Tibial nerve (tissue), 4 donors: Measurements from ENCODE around the gene ZNF789. TPM values are rescaled to one million over a fixed set of nuclear protein-coding genes. Genes with fewer than 3 reads are reported as not detected.

Experiments used
- DNase-seq, 2 donors: peaks; one replicate each; pipeline ENCODE4 v3.0.0-alpha.2; 2019; ENCODE audit warnings: low spot score in 2 of 2
- H3K27ac ChIP-seq, 4 donors: fragments of 200-600 bp; sonication (generic) in 3 of 4; one replicate each; pipeline ENCODE4 v1.5.1; 2017 to 2019; ENCODE audit warnings: mild to moderate bottlenecking in 1 of 4
- H3K27me3 ChIP-seq, 2 donors: fragments of 200-600 bp; sonication (generic) in 1 of 2; one replicate each; pipeline versions ENCODE4 v1.5.1 to v1.6.0; 2017 to 2019
- H3K36me3 ChIP-seq, 3 donors: fragments of 200-600 bp; sonication (generic); one replicate each; pipeline ENCODE4 v1.5.1; 2018 to 2019
- H3K4me1 ChIP-seq, 4 donors: fragments of 200-600 bp; sonication (generic) in 3 of 4; one replicate each; pipeline ENCODE4 v1.5.1; 2017 to 2019
- H3K4me3 ChIP-seq, 4 donors: fragments of 200-600 bp; sonication (generic) in 3 of 4; one replicate each; pipeline ENCODE4 v1.5.1; 2017 to 2019; ENCODE audit warnings: mild to moderate bottlenecking in 1 of 4, moderate library complexity in 1 of 4
- H3K9me3 ChIP-seq, 4 donors: fragments of 200-600 bp; sonication (generic) in 3 of 4; one replicate each; pipeline ENCODE4 v1.5.1; 2017 to 2019
- EP300 ChIP-seq, 2 donors: sonication (generic); formaldehyde crosslinking; IDR thresholded peaks; one replicate each; pipeline ENCODE4 v1.6.1; 2017; ENCODE audit warnings: antibody characterized with exemption in 2 of 2, mild to moderate bottlenecking in 1 of 2
- POLR2A ChIP-seq, 2 donors: fragments of 450-650 bp; IDR thresholded peaks; one replicate each; pipeline ENCODE4 v1.6.1; 2017; ENCODE audit warnings: antibody characterized with exemption in 2 of 2, mild to moderate bottlenecking in 2 of 2, moderate library complexity in 2 of 2
- WGBS, 2 donors: methylation state at CpG; one replicate each; pipeline ENCODE4 v1.1.5; 2018; 5-methylcytosine and 5-hydroxymethylcytosine counted together
- total RNA-seq, 4 donors: library from RNA; depleted of rRNA; stranded (reverse); fragments of >200 nt; gene quantifications; one replicate each; pipeline ENCODE4 v1.1.0, GENCODE V29; 2016
- TF ChIP-seq, protein P1 (sequence below), 5 experiments: fragments of 200-600 bp in 3 of 5; fragments of 450-650 bp in 2 of 5; sonication (generic) in 3 of 5; IDR thresholded peaks; one replicate each; pipeline ENCODE4 v1.5.1; 2016 to 2019; ENCODE audit warnings: antibody characterized with exemption in 5 of 5, mild to moderate bottlenecking in 3 of 5, moderate library complexity in 2 of 5

Gene ZNF789
- total RNA-seq, 4 donors from 2014 or later, result 7.4 to 16.5 (median 12.1) TPM

DNA sequence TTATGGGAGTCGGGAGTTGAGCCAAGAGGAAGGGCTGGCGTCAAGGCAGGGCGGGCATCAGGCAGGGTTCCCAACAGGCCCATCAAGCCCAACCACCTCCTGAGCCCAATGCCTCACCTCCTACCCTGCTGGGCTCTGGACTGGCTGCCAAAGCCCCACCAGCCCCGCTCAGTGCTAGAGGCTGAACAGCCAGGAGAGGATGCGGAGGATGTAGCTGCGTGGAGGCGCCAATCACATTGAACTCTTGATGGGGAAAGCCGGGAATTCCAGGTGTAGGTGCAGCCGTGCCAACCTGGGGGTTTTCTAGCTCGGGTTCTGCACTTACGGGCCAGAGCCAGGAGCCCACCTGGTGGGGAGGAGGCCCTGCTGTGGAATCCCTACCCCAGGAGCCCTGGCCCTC lies 19.6 kb upstream of the ZNF789 start:
- Histone ChIP-seq H3K4me1 (no peaks in the 10 kb centered on the region), H3K27ac (no peak overlapping the region), H3K4me3 (no peak overlapping the region), H3K27me3 (no peaks in the 10 kb centered on the region), H3K36me3 (peaks cover 2 to 100% (median 21%) of the 10 kb centered on the region in 3 donors), H3K9me3 (no peaks in the 10 kb centered on the region)
- whole genome bisulfite sequencing, 2 donors, result 84 to 90% methylated on average over 10 to 11 of the region's 11 CpGs
- no peak for DNase-seq
- TF ChIP-seq EP300 (IDR thresholded peaks at IDR 0.05) (no peak), POLR2A (IDR thresholded peaks at IDR 0.05) (no peak)
- TF ChIP-seq, protein P1, sequence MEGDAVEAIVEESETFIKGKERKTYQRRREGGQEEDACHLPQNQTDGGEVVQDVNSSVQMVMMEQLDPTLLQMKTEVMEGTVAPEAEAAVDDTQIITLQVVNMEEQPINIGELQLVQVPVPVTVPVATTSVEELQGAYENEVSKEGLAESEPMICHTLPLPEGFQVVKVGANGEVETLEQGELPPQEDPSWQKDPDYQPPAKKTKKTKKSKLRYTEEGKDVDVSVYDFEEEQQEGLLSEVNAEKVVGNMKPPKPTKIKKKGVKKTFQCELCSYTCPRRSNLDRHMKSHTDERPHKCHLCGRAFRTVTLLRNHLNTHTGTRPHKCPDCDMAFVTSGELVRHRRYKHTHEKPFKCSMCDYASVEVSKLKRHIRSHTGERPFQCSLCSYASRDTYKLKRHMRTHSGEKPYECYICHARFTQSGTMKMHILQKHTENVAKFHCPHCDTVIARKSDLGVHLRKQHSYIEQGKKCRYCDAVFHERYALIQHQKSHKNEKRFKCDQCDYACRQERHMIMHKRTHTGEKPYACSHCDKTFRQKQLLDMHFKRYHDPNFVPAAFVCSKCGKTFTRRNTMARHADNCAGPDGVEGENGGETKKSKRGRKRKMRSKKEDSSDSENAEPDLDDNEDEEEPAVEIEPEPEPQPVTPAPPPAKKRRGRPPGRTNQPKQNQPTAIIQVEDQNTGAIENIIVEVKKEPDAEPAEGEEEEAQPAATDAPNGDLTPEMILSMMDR (IDR thresholded peaks at IDR 0.05), result no peak

- no peaks in the 10 kb centered on the region for H3K27me3 ChIP-seq
- H3K36me3 ChIP-seq, result peaks cover 0 to 100% (median 7%) of the 10 kb centered on the region in 3 donors
- DNase-seq, result no peak
- no peak overlapping the region for H3K4me3 ChIP-seq
- no peak overlapping the region for H3K27ac ChIP-seq
- no peaks in the 10 kb centered on the region for H3K9me3 ChIP-seq
- peaks cover 0 to 15% (median 0%) of the 10 kb centered on the region in 4 donors for H3K4me1 ChIP-seq
- TF ChIP-seq, protein P1 (IDR thresholded peaks at IDR 0.05), result no peak
- TF ChIP-seq POLR2A (IDR thresholded peaks at IDR 0.05), result no peak
- no peak for TF ChIP-seq EP300 (IDR thresholded peaks at IDR 0.05)
- WGBS, 2 donors, result 67 to 74% methylated on average over 5 to 6 of the region's 9 CpGs
Measured at GRCh38 chr7:99455874-99456273, 16.8 kb upstream of the ZNF789 start.

- 60 to 71% methylated on average over 13 of the region's 13 CpGs for WGBS, 2 donors
- no peak for DNase-seq
- Histone ChIP-seq H3K27ac (no peak overlapping the region), H3K9me3 (no peaks in the 10 kb centered on the region), H3K27me3 (no peaks in the 10 kb centered on the region), H3K36me3 (peaks cover 0 to 95% (median 7%) of the 10 kb centered on the region in 3 donors), H3K4me3 (no peak overlapping the region), H3K4me1 (peaks cover 0 to 19% (median 0%) of the 10 kb centered on the region in 4 donors)
- TF ChIP-seq POLR2A (IDR thresholded peaks at IDR 0.05) (no peak), EP300 (IDR thresholded peaks at IDR 0.05) (no peak)
- TF ChIP-seq, protein P1 (IDR thresholded peaks at IDR 0.05), result no peak
Measured at GRCh38 chr7:99456288-99456687, 16.4 kb upstream of the ZNF789 start.

DNA sequence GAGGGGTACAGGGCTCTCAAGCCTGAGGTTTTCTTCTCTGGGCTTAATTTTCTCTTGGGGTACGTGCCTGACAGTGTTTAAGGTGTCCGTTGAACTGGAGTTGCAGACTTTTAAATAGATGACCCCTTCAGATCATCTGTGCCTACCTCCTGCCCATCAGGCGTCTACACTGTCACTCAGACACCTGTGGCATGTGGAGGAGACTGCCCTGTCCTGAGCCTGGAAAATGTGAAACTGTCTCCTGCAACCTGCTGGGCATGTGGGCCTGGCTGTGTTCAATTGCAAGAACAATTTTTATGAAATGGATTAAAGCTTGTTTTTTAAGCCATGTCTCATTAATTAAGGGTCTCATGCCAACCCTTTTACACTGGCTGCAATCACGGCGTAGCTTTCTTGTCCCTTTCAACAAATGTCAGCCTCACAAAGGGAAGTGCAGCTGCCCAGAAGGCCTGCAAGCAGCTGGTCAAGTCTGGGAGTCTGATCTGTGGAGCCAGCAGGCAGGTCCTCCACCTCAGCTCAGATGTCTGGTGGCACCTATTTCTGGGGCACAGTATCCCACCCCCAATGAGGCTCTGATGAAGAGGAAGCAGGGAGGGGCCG lies 15.5 kb upstream of the ZNF789 start:
- H3K4me3 ChIP-seq, result no peak overlapping the region
- peaks cover 0 to 26% (median 0%) of the 10 kb centered on the region in 4 donors for H3K4me1 ChIP-seq
- H3K27me3 ChIP-seq, result no peaks in the 10 kb centered on the region
- 75 to 80% methylated on average over 5 to 6 of the region's 6 CpGs for WGBS, 2 donors
- no peak overlapping the region for H3K27ac ChIP-seq
- no peak for TF ChIP-seq POLR2A (IDR thresholded peaks at IDR 0.05)
- TF ChIP-seq, protein P1 (IDR thresholded peaks at IDR 0.05), result no peak
- TF ChIP-seq EP300 (IDR thresholded peaks at IDR 0.05), result no peak
- no peak for DNase-seq
- H3K9me3 ChIP-seq, result no peaks in the 10 kb centered on the region
- H3K36me3 ChIP-seq, result peaks cover 0 to 87% (median 7%) of the 10 kb centered on the region in 3 donors

- 79 to 80% methylated on average over 25 of the region's 26 CpGs for WGBS, 2 donors
- peaks cover 0 to 87% (median 7%) of the 10 kb centered on the region in 3 donors for H3K36me3 ChIP-seq
- H3K4me1 ChIP-seq, result peaks cover 0 to 33% (median 0%) of the 10 kb centered on the region in 4 donors
- no peaks in the 10 kb centered on the region for H3K9me3 ChIP-seq
- H3K27me3 ChIP-seq, result no peaks in the 10 kb centered on the region
- no peak for TF ChIP-seq POLR2A (IDR thresholded peaks at IDR 0.05)
- TF ChIP-seq, protein P1 (IDR thresholded peaks at IDR 0.05), result no peak
- H3K27ac ChIP-seq, result no peak overlapping the region
- DNase-seq, result no peak
- no peak overlapping the region for H3K4me3 ChIP-seq
Measured at GRCh38 chr7:99457650-99458493, 14.8 kb upstream of the ZNF789 start.
